Stimulated activated CD4-positive, alpha-beta T cell treated with anti-CD3 and anti-CD28 coated beads, Interleukin-4, amount 100 ng/mL, for 4 hours (primary cell): Measurements from ENCODE around the gene STARD13.

Experiments used
- DNase-seq, 2 experiments: peaks; one replicate each; pipeline ENCODE4 v3.0.0-alpha.2; 2020

Gene STARD13

DNA sequence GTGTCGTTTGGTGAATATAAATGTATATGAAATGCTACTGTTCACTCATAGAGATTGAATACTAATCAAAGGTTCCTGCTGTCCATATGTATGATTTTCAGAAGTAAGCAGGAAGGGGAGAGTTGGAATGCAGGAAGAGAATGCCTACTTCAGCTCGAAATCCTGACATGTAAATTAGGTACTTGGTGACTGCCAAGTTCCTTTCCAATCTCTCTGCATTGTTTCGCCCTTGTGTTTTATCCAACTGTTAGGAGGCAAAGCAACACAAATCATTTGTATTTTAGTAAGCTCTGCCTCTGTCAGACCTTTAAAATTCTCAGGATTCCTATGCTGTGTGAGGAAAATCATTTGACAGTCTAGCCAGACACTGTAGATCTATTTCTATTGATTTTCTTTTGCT, 9.0 kb downstream of the STARD13 start:
- no peak for DNase-seq

DNA sequence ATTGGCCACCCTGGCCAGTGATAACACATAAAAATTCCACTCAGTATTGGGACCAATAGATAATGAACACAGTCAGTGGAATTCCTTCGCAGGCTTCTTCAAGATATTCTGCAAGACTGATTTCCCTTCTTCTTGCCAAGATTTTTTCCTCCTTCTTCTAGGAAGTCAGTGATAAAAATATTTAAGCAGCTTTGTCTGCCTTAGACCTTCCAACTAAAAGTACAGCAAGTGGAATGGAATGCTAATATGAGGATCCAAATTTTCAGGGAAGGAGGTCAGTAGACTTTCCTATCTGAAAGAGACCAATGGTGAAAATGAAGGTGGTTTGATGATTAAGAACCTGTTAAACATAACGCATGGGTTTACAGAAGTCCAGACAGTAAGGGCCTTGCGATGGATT, 9.6 kb downstream of the STARD13 start:
- DNase-seq = no peak

DNA sequence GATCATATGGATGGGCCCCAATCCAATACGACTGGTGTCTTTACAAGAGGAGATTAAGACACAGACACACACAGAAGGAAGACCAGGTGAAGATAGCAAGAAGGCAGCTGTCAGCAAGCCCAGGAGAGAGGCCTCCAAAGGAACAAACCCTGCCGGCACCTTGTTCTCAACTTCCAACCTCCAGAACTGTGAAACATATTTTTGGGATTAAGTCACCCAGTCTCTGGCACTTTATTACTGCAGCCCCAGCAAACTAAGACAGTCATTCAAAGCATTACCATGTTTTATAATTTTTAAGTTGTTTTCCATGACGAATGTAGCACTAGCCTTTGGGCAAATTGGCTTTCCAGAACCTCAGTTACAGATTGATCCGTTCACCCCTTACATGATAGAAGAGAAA, 11.3 kb downstream of the STARD13 start:
- DNase-seq = no peak

DNA sequence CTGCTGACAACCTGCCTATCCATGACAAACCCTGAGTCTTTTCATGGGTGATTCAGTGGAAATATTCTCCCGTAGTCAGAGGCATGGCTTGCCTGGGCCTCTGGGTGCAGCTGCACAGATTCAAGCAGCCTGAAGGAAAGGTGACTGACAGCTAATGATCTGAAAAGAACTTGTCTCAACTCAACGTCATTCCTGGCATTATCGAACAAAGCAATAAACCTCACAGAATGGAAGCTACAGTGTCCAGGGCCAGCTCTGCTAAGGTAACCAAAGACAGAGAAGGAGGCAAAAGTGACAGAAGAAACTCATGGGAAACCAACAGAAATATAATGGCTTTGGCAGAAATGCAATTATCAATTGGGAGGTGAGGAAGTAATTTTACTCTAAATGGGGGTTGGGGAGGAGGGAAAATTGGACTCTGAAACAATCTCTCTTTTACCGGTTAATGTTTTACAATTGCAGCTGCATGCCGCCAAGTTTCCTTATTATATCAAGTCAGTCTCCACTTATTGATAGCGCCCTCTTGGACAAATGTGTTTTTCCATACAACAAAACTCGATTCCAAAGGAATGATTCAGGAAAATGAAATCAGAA, 12.9 kb downstream of the STARD13 start:
- no peak for DNase-seq

DNA sequence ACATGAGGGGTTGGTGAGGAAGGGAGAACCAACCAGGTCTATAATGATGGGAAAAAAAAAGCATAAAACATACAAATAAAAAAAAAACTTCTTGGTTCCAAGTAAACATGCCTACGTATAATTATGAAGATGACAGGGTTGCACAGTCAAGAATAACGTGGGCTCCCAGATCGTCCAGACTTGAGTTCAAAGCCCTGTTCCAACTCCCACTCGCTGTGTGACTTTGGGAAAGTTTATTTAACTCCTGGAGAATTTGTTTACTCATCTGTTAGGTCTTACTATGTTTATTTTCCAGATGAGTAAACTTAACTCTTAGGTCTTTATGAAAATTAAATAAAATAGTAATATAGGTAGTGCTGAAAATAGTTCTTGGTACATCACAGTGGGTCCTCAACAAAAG, 13.8 kb downstream of the STARD13 start:
- DNase-seq = no peak

DNA sequence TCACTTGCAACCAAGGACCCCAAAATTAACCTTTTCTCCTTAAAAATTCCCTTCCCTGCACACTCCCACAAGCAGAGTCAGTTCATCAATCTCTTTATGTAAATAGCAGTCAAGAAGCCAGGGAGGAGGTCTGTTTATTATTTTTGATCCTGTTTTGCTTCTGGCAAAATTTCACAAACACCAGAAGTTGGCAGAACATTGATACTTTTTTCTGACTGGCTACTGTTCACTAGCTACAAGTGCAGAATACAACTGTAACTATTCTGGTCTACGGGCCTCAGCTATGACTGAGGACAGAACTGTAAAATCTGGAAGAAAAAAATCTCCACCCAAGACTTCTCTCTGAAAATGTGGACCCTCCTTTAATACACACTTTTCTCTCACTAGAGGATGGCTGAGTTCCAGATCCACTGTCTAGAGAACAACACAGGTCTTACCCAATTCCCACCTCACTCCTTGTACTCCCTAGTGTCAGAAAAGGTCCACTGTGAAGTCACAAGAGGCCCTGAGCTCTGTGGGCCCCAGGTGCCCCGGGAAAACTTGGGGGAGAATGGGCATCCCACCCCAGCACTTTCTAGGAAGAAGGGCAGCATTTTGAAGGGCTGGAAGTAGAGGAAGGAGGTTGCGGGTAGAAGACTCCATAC, 14.5 kb downstream of the STARD13 start:
- no peak for DNase-seq

DNA sequence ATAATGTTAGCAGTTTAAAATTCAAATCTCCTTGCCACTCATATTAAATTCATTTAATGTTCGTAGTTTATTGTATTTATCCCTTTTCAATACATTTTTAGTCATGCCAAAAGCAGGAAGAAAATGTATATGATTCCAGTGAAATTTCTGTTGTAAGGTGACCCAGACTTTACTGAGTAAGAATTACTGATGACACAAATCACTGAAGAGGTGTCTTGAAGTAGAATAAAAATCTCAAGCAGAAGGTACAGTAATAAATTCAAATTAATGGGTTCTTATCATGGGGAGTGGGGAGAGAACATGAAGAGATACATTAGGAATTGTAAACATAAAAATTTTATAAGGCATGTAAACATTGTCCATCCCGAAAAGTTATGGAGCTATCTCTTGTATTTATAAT, 19.9 kb downstream of the STARD13 start:
- no peak for DNase-seq

DNA sequence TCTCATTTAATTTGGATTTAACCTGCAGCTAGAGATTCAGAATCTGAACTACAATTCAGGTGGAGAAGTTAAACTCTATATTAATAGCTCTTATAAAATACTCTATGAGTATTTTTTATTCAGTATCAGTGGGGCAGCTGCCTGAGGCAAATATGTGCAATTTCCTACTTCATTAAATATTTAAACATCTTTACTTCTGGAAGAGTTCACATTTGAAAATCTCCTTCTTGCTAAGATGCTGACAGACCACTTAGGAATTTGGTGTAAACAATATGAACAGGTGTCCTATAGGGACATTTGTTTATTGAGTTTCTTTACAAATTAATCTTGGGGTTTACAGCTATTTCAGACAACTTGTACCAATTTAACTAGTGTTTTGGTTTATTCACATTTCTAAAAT, 20.4 kb downstream of the STARD13 start:
- DNase-seq = no peak

DNA sequence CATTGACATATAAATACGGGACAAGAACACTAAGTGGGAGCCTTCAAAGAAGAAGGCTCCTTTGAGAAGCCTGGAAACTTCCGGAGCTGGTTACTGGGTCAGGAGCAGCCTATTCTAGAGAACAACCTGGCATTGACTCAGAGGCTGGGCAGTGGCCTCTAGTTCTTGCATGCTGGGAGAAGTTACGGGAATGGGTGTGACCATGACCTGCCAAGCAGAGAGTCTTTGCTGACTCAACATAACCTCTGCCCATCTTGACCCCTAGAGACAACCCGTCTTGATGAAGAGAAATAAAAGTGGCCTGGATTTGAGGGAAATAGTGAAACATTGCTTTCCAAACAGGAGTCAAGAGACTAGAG, 21.0 kb downstream of the STARD13 start:
- no peak for DNase-seq

DNA sequence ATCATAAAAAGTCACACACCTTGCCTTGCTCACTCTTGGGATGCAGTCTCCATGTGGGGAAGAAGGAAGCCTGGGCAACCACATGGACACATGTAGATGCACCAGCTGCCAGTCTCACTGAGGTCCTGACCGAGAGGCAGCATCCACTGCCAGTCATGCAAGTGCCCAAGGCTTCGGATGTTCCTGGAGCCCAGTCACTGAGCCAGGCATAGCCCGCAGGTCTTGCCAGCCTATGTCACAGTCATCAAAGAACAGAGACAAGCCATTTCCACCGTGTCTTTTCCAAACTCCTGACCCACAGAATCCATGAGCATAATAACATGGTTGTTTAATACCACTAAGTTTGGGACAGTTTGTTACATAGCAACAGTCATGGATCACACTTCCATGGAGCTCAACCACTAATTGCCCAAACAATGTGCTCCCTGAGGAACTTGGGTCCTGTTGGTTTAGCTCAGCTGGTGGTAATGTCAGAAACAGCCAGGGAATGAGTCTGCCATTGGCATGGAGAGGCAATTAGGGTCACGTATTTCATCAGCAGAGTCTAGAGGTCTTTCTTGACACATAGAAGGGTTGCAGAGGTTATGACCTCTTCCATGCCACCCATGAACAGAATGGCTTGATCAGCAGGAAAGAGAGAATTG, 21.5 kb downstream of the STARD13 start:
- no peak for DNase-seq

DNA sequence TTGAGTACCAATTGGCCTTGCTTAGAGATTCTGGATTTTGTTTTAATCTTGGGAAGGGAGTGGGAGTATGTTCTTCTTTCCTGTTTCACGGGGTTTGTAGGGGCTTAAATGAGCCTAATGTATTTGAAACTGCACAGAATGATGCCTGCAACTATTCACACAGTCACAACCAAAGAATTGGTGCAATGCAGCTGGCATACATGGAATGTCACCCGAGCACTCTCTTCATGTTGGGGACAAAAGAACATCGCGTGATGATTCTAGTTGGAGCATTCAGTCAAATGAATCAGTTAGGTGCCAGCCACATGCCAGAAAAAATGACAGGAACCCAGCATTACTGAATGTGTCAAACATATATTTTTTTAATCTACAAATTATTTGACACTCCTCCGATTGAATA, 22.1 kb downstream of the STARD13 start:
- DNase-seq = no peak

DNA sequence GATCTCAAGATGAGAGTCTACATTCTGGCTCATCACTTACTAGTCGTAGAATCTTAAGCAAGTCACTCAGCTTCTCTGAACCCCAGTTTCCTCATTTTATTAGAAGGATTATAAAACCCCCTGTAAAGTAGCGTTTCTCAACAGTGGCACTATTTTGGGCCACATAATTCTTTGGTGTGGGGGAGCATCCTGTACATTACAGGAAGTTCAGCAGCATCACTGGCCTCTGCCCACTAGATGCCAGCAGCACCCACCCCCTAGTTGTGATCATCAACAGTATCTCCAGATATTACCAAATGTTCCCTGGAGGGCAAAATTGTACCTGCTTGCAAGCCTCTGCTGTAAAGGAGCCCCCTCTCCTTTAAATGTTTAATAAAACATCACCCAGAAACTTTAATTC, 22.6 kb downstream of the STARD13 start:
- no peak for DNase-seq

DNA sequence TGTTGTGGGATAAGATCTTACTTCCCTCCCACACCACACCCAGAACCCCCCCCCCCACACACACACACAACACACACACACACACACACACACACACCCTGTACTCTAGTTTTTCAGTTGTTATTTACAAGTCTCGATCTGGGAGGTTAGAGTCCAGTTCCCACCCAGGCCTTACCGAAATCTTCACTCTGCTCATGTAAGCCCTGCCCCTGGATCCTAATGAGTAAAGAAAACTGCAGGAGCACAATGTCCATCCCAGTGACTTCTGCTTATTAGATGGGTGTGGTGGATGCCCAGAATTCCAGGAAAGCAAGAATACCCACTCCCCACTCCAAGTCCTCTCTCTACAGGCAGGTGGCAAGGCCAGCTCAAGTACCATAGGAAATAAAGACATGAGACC, 23.0 kb downstream of the STARD13 start:
- DNase-seq = no peak

DNA sequence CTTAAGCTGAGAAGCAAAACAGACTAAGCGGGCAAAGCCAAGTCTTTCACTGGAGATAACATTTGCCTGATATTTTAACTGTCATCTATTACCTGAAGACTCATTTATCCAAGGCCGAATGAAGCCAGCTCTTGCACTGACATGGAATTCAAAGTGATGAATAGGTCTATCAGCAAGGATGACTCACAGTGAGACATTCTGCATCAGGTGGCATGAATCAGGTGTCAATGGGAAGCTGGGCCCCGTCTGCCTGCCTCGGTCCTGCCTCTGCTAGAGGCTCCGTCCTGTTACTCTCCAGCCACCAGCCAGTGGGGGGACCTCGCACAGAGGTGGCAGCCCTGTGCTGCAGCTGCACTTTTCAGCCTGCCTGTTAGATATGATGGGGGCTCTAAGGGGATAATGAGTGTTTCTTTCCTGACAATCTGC, 23.5 kb downstream of the STARD13 start:
- no peak for DNase-seq

DNA sequence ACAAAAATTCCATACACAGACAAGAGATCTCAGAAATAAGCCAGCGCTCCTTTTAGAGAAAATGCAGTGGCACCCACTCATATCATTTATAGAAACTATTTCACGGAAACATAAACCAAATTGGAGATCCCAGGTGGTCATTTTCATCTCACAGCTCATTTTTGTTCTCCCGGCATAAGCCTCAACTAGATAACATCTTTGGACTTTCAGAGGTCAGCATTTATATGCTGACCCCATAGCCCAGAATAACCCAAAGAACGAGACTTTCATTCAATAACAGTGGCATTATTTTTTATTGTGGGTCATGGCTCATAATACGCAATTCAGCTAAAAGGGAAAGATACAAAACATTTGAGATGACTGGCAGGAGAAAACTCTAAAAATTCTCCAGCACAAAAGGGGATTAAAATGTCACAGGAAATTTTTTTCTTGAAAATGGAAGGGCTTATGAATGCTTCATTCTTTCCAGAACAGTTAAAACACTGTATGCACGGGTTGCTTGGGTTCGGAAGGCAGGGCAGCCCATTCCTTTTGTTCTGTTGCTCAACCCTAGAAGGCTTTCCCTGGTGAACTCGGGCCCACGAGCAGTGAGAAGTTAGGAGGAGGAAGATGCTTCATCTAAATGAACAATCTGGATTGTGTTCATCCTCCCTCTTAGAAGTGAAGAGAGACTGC, 24.0 kb downstream of the STARD13 start:
- DNase-seq = no peak

DNA sequence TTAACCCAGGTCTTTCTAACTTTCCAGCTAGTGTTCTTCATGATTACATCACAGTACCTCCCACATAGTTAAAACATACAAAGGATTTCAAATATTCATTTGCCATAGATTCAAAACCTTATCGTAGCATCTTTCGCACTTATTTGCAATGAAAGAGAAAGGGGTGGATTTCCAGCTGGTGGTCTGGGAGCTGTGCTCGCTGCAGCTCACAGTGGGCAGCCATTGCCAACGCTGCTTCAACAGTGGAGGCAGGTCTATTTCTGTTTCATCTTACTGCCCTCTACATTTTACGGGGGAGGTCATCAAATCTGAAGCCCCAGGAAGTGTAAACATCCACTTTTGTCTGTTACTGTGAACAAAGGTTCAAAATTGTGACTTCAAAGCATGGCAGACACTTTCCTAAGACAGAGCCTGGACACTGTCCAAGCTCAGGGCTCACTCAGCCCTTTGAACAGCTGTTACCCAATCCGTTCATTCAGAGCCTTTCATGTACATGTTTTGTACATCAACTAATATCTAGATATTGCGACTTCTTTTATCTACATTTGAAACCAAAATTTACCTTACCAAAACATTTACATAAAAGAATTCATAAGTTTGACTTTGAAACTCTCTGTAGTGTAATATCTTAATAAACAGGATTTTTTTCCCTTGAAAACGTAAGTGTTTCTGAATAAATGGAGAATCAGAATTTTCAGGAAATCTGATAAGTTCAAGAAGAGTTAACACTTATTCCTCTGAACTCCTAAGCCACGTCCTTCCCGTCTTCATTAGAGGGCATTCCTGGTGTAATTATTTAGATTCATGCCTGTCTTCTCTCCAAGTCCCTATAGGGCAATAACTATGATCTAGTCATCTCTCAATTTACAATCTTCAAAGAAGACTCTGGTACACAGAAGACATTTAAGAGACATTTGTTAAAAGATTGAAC, 25.1 kb downstream of the STARD13 start:
- DNase-seq = no peak

DNA sequence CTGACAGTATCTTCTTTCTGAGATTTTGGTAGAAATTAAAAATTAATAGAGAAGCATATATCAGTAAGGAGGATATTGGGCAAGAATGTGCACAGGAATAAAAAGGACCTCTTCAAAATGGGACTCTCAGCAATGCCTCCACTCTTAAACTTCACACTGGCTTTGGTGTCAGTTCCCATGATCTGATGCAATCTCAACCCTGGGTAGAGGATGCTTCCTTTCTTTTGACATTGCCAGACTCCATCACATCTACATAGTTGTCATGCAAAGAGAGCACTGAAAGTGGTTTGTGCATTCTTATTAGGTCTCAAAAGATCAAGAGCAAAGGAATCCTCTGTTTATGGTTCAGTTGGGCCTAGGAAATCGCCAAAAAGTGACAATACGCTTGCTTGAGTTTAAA, 26.3 kb downstream of the STARD13 start:
- no peak for DNase-seq

DNA sequence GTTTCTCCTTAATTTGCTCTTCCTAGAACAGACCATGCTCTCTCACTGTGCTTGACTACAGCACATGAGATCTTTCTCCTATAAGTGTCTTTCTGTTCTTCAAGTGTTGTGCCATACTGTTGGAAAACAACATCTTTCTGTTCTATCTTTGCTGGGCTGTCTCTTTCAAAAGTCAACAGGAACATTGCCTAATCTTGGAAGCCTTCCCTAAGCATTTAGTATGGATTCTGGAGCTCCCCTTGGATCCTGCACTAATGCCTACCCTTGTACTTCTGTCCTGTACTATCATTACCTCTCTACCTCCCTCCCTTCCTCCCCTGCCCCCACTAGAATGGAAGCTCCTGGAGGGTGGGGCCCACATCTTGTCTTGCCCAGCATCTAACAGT, 26.8 kb downstream of the STARD13 start:
- no peak for DNase-seq

DNA sequence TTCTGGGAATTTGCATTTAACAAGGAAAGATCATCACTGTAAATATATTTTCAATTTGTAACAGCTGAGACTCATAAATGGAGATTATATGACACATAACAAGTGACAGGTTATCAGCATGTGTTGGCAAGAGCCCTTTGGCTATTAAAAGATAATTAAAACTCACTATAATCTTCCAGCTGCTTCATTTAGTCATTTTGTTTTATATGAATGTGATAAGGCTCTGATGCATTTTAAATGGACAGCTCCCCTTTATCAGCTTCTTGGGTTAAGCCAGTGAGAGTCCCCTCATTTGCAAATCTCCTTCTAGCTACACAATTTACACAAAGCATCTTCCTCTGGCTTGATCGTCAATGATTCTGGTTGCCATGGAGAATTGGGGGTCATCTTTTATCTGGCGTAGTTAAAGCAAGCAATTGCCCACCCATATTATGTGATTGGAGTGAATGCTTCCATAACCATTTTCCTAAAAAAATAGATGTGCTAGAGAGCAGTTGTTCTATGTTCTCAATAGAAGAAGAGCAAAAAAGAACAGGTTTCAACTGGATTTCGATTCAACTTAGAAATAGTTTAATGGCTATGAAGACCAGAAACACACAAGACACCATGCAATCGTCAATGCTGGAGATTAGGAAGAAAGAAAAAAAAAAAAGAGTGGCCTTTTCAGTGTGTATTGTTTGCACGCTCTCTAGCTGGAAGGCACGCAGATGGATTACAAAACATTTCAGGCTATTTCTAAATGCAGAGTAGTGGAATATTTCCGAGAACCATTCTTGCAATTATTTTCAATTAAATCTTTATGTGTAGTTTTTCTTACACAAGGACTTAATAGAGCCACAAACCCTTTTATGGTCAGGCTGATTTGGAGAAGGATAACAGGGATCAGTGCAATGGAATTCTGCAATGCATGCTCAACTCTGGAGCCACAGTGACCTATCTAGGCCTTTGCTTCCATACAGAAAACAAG, 27.4 kb downstream of the STARD13 start:
- DNase-seq = no peak

DNA sequence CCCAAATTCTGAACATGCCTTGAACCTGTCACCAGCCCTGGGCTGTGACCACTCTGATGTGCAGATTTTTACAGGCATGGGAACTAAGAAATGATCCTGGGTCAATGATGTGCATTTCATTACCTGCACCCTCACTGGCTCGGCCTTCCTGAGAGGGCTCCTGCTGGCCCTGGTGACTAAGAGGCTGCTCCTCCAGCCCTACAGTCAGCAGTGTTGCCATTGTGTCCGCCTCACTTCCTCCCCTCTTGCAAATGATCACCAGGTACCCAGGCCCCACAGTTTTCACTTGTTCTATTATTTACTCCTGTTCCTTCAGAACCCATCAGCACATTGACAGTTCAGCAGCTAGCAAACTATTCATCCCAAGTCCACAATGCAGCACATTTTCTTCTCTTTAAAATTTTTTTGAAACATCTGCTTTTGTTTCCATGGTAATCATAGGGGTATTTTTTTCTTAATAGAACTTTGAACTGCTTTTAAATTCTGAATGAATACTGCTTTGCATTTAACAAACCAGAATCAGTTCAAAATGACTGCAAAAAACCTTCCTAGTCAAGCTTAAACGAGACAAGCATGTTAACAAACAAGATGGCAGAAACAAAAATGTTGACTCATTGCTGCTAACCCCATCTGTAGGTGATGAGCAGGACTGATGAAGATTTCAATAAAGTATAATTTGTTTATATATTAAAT, 29.3 kb downstream of the STARD13 start:
- DNase-seq = no peak

DNA sequence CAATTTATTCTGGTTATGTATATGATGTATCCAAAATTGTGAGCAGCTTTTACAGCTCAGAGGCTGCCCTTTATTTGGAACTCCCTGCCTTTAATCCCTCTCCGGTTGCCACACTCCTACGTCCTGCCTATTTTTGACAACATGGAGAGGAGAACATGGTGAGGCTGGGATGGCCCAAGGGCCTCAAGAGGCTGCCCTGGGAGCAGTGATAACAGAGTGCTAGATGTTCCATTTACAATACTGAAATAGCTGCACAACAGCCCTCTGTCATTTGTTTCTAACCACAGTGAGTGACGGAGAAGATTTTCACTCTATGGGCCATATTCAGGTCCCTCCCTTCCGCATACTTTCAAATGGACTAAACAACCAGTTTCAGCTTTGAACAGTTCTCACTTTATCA, 33.4 kb downstream of the STARD13 start:
- no peak for DNase-seq
